ENCODE results near the gene NDUFS1. TPM values are rescaled to one million over a fixed set of nuclear protein-coding genes. Genes with fewer than 3 reads are reported as not detected.

The NDUFS1 gene
- total and polyA plus RNA-seq, 9 of the 15 experiments (the other 6 are each of a cell fraction or from before 2014, with no cell fraction given) = 75.0 to 130 (median 91.5) TPM

DNA sequence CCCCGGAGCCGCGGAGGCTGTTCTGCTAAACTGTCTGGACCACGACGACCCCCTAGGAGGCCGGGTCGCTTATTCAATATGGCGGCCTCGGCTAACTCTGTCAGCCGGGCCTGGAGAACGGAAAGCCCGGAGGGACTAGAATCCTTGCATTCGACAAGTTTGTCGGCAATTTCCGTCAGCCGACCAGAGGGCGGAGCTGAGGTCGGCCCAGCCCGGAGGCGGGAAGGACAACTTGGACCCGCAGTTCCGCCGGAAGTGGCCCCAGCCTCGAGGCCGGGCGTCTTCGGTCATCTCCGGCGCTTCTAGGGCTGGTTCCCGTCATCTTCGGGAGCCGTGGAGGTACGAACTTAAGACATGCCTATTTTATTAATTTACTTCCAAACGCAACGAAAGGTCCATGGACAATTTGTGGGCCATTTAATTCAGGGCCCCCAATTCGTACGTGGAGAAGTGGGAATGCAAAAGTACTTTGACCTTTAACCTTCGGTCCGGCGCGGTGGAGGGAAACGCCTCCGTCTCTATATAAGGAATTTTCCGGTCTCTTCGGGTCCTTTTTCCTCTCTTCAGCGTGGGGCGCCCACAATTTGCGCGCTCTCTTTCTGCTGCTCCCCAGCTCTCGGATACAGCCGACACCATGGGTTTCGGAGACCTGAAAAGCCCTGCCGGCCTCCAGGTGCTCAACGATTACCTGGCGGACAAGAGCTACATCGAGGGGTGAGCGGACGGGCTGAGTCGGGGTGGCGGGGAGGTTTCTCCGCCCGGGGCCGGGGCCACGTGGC, at the start of gene NDUFS1, which contains the start of gene EEF1B2 (continued):
- TF ChIP-seq ZBTB33 (CRISPR knock-in tag; IDR thresholded peaks at IDR 0.05) = no peak
- no peak for TF ChIP-seq ZKSCAN3 (CRISPR knock-in tag; IDR thresholded peaks at IDR 0.05)
- TF ChIP-seq NR2F6 (CRISPR knock-in tag; IDR thresholded peaks at IDR 0.05) = no peak
- peak; percentile 41 to 45; a peak in 3 of 4 replicates for TF ChIP-seq NRF1 (conservative IDR thresholded peaks at IDR 0.05 in 1 of 2, IDR thresholded peaks at IDR 0.05 in 1 of 2)
- TF ChIP-seq ZC3H4 (CRISPR knock-in tag; IDR thresholded peaks at IDR 0.05; ENCODE audit: borderline replicate concordance) = no peak
- no peak for TF ChIP-seq ZNF445 (CRISPR knock-in tag; IDR thresholded peaks at IDR 0.05; ENCODE audit: low read depth)
- TF ChIP-seq RHOXF2B (CRISPR knock-in tag; conservative IDR thresholded peaks at IDR 0.05) = no peak
- no peak for TF ChIP-seq RFX1 (IDR thresholded peaks at IDR 0.05)
- TF ChIP-seq USF1 (CRISPR knock-in tag; IDR thresholded peaks at IDR 0.05) = peak; percentile 68
- no peak for TF ChIP-seq NUFIP1 (IDR thresholded peaks at IDR 0.05; ENCODE audit: partially characterized antibody)
- no peak for TF ChIP-seq PURB (CRISPR knock-in tag; IDR thresholded peaks at IDR 0.05; ENCODE audit: low read depth)
- TF ChIP-seq ZNF3 (CRISPR knock-in tag; IDR thresholded peaks at IDR 0.05) = no peak
- TF ChIP-seq AFF4 (CRISPR knock-in tag; IDR thresholded peaks at IDR 0.05) = no peak
- no peak for TF ChIP-seq ELF4 (CRISPR knock-in tag; IDR thresholded peaks at IDR 0.05)
- TF ChIP-seq CEBPB (tag; IDR thresholded peaks at IDR 0.05) = no peak
- peak; percentile 88 for TF ChIP-seq CREM (IDR thresholded peaks at IDR 0.05; ENCODE audit: low read depth)
- TF ChIP-seq CAMTA2 (CRISPR knock-in tag; conservative IDR thresholded peaks at IDR 0.05) = no peak
- TF ChIP-seq NFE2L1 (tag; IDR thresholded peaks at IDR 0.05; ENCODE audit: borderline replicate concordance, low read depth) = no peak

Data from K562 (cell line).